DMS153 (cell line): ENCODE results near the gene RIOX2.
A peak's percentile ranks its signal among the peaks of the same experiment; 100 is the strongest.

ENCODE experiments used
- DNase-seq: peaks from one replicate; lab custom pipeline; 2025; lab: John Stamatoyannopoulos, UW

The RIOX2 gene

GRCh38 chr3:97954228-97954827, 17.9 kb downstream of the RIOX2 start:
- no peak for DNase-seq

- DNase-seq, result no peak
Observed at GRCh38 chr3:97952872-97953271, 19.4 kb downstream of the RIOX2 start.

DNA sequence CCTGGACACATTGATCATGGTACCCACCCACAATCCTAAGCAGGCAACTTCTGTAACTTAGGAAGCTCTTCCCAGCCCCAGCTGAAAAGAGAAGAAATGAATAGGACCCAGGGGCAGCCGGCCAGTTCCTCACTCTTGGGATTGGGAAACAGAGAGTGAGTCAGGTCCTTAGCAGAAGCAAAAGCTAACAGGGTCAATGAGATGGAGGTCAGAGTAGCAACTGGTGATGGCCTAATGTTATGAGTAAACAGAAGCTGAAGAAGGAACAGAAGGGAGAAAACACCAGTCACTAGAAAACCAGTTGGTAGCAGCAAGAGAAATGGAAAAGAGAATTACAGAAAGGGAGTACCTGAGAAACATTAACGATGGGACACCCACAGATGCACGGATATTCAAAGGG, 20.0 kb downstream of the RIOX2 start:
- no peak for DNase-seq

GRCh38 chr3:97950360-97950759, 21.9 kb downstream of the RIOX2 start:
- no peak for DNase-seq

DNA sequence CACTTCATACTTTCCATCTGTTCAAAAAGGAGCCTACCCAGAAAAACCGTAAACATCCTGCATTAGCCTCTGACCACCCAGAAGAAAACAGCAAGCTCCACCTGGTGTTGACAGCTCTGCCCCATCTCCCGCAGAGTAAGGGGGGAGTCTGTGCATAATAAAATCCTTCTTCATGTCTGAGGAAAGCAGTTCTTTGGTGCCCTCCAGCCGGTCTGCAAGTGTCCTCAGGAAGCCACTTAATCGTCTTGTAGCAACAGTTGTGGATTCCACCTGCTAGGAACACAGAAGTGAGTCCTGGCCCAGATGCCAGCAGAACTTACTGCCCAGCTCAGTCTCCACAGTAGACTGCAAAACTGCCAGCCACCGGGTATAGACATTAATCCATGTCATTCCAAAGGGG, 22.5 kb downstream of the RIOX2 start:
- DNase-seq, result no peak

DNA sequence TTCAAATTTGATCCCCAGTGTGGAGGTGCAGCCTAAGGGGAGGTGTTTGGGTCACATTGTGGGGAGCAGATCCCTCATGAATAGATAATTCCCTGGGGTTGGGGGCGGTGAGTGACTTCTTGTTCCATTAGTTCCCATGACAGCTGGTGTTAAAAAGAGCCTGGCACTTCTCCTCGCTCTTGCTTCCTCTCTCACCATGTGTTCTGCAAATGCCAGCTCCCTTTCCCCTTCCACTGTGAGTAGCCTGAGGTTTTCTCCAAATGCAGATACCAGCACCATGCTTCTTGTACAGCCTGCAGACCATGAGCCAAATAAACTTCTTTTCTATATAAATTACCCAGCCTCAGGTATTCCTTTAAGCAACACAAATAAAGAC, 23.1 kb downstream of the RIOX2 start:
- DNase-seq, result no peak

- no peak for DNase-seq
Observed at GRCh38 chr3:97948351-97949109, 23.7 kb downstream of the RIOX2 start.

DNA sequence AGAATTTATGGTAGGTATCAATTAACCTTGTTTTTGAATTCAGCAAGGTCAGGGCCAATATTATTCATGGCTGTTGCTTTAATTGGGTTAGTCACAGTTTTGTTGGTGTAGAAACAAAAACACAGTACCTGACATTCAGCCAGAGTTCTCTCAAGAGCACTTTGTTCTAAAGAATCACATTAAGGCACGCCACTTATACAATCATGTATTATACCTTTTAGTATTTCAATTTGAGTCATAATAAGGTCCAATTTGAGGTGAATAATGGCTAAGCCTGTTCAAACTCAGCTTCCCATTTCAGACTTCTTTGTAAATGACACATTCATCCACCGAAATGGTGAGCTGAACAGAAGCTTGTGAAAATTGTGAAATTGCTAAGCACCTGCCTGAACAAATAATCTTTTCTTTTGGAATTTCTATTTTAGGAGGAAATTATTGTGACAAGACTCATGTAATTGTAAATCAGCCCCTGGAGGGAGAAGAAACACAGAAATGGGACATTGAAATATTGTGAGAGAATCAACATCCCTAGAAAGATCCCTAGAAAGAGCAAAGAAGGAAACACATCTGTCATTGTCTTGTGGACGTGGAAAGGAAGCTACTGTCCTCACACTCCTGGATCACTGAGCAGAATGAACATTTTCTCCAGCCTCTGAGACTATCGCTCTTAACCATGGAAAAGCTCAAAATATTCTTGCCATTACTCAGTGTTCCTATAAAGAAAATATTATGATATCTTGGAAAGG, 29.3 kb downstream of the RIOX2 start:
- peak; percentile 29 for DNase-seq

- DNase-seq, result peak; percentile 42
Observed at GRCh38 chr3:97940034-97940433, 32.2 kb downstream of the RIOX2 start.

DNA sequence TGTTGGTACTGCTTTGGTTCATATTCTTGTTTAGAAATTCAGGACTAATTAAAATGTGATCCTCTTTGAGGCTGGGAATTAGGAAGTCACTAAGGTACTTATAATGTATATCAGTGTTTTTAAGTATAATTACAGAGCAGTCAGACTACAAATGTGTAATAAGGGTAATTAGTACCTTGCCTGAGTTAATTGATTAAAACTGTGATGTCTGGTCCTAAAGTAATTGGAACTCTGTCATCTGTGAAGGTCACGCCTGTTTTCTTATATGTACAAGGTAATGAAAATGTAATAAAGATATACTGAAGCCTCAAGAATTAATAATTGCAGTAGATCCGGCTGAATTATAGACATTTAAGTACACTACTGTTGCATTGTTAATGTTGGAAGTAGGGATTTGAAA, 32.8 kb downstream of the RIOX2 start:
- no peak for DNase-seq

DNA sequence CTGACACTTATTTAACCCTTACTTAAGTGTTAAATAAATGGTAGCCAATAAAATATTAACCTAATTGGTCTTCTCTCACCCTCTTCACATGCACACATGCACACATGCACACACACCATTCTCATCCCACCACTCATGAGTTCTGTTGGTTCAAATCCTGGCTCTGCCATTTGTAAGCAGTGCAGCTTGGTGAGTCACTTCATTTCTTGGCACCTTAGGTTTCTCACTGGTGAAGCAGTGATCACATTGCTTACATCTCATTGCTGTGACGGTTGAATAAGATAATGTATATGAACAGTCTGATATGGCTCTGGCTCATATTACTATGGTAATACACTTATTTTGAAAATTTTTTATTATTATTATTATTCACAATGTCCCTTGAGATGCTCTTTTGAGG, 33.8 kb downstream of the RIOX2 start:
- DNase-seq, result no peak

DNA sequence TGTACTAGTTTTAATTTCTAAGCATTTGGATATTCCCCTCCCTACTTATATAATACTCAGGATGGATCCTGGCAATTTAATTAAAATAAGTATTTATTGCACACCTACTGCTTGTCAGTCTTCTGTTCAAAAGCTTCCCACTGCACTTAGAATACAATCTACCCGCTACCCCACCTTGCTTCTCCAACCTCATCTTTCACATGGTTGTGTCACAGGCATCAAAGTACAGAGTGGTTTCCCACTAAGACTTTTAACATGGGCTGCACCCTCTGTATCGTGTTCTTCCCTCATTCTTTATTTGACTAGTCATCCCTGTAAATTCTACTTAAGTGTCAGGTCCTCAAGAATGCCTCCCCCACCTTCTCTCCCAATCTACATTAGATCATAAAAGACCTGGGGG, 35.0 kb downstream of the RIOX2 start:
- DNase-seq, result no peak

DNA sequence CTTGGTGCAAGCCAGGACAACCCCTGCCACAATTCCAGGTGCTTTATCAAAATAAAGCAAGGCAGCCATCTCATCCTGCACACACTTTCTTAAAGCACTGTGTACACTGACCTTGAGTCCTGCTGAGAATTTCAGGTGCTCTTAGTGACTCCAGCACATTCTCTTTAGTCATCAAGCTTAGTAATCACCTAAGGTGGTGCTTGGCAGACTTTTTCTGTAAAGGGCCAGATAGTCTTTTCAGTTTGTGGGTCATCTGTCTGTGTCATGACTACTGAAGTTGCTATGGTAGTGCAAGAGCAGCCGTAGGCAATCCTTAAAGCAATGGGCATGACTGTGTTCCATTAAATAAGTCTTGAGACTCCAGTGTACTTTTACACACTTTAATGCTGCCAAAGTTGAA, 36.4 kb downstream of the RIOX2 start:
- no peak for DNase-seq

GRCh38 chr3:97934980-97935695, 37.1 kb downstream of the RIOX2 start:
- DNase-seq, result no peak

- DNase-seq, result no peak
Observed at GRCh38 chr3:97932387-97932801, 39.8 kb downstream of the RIOX2 start.

GRCh38 chr3:97931218-97931617, 41.0 kb downstream of the RIOX2 start:
- no peak for DNase-seq

DNA sequence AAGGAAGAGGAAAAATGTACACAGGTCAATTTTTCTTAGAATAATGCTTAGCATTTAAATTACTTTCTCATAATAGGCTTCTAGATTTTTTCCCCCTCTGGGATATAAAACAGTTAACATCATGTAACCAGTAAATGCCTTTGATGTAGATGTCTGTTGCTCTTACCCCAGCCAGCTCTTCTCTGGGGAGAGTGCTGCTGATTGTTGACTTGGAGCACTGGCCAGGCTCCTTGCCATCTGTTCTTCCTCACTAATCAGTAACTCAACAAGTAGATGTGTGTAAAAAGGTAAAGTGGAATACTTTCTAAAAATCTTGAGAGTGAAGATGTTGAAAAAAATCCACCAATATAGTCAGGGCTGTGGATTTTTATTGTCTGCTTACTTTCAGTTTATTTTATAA, 42.2 kb downstream of the RIOX2 start:
- DNase-seq, result no peak

- DNase-seq, result no peak
Observed at GRCh38 chr3:97928986-97929385, 43.2 kb downstream of the RIOX2 start.

- no peak for DNase-seq
Observed at GRCh38 chr3:97927704-97928103, 44.5 kb downstream of the RIOX2 start.

GRCh38 chr3:97917813-97918536, 54.3 kb downstream of the RIOX2 start:
- DNase-seq, result no peak

DNA sequence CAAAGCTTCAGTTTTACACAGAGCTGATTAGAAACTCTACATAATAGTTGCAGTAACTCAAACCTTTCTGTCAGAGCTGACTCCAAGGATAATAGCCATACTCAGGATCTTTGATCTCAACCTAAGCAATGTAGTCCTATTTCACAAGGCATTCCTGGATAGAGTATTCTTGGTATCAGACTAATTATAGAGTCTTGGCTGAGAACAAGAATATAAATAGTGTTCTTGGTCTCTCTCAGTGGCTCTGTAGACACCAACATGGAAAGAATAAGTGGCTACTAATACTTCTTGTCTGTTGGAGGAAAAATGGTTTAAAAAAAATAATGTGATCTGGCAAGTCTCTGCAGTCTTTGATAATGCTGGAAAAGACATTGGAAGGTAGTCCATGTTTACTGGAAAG, 55.7 kb downstream of the RIOX2 start:
- no peak for DNase-seq

DNA sequence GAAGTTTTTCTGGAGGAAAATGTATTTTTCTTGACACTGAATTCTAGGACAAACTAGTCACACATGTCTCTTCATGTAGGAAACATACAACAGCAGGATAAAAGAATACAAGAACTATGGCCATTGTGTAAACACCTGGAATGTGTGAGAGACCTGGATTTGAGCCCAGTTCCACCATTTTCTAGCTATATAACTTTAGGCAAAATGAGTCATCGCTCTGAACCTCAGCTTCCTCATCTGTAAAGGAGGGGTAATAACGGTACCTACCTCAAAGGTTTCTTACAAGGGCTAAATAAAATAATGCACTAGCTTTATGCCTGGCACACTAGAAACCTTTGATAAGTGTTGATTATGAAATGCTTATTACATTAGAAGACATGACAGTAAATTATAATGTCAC, 57.8 kb downstream of the RIOX2 start:
- no peak for DNase-seq
